GM19397 (cell line): ENCODE measurements around the gene LSMEM2.
A peak's percentile ranks its signal among the peaks of the same experiment; 100 is the strongest.

Experiments
- ATAC-seq: cut with Tn5 transposase; IDR thresholded peaks from one replicate; pipeline ENCODE4 v1.9.1; 2021; ENCODE audit warnings: mild to moderate bottlenecking, moderate library complexity; ENCODE audit not compliant: unreplicated experiment

Gene LSMEM2

GRCh38 chr3:50336452-50337174 is 57.7 kb downstream of the LSMEM2 start:
- peak; percentile 26 for ATAC-seq

- peak; percentile 74 for ATAC-seq
These were observed 58.4 kb downstream of the LSMEM2 start for GRCh38 chr3:50337175-50337861.
